ENCODE results near the gene MAD1L1.

MAD1L1 gene

GRCh38 chr7:1936531-1937251 lies 296.1 kb downstream of the MAD1L1 start:
- TF ChIP-seq, protein P1, sequence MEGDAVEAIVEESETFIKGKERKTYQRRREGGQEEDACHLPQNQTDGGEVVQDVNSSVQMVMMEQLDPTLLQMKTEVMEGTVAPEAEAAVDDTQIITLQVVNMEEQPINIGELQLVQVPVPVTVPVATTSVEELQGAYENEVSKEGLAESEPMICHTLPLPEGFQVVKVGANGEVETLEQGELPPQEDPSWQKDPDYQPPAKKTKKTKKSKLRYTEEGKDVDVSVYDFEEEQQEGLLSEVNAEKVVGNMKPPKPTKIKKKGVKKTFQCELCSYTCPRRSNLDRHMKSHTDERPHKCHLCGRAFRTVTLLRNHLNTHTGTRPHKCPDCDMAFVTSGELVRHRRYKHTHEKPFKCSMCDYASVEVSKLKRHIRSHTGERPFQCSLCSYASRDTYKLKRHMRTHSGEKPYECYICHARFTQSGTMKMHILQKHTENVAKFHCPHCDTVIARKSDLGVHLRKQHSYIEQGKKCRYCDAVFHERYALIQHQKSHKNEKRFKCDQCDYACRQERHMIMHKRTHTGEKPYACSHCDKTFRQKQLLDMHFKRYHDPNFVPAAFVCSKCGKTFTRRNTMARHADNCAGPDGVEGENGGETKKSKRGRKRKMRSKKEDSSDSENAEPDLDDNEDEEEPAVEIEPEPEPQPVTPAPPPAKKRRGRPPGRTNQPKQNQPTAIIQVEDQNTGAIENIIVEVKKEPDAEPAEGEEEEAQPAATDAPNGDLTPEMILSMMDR (IDR thresholded peaks at IDR 0.05; ENCODE audit: low read depth, low read length) = no peak
- DNase-seq (ENCODE audit: low read depth, low spot score) = no peak
- no peak overlapping the region for H3K4me3 ChIP-seq (ENCODE audit: low read depth, low read length)
- in situ Hi-C loops (cut with HindIII; ENCODE audit: low sequenced_read_pairs) = no loop called here

- in situ Hi-C loops (cut with HindIII; ENCODE audit: low sequenced_read_pairs) = no loop called here
- TF ChIP-seq, protein P1 (IDR thresholded peaks at IDR 0.05; ENCODE audit: low read depth, low read length) = no peak
- DNase-seq (ENCODE audit: low read depth, low spot score) = no peak
- H3K4me3 ChIP-seq (ENCODE audit: low read depth, low read length) = no peak overlapping the region
These were observed 296.8 kb downstream of the MAD1L1 start for GRCh38 chr7:1936006-1936310.

- TF ChIP-seq, protein P1 (IDR thresholded peaks at IDR 0.05; ENCODE audit: low read depth, low read length) = no peak
- no peak for DNase-seq (ENCODE audit: low read depth, low spot score)
- in situ Hi-C loops (cut with HindIII; ENCODE audit: low sequenced_read_pairs) = no loop called here
These were observed 297.4 kb downstream of the MAD1L1 start for GRCh38 chr7:1935176-1936005.

DNA sequence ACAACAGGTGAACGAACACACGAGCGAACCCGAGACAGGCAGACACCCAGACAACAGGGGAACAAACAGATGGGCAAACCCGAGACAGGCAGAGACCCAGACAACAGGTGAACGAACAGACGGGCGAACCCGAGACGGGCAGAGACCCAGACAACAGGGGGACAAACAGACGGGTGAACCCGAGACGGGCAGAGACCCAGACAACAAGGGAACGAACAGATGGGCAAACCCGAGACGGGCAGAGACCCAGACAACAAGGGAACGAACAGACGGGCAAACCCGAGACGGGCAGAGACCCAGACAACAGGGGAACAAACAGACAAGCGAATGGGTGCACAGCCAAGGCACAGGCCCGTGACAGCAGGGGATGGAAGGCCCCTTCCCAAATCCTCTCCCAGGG lies 298.0 kb downstream of the MAD1L1 start:
- no peak for DNase-seq (ENCODE audit: low read depth, low spot score)
- TF ChIP-seq, protein P1 (IDR thresholded peaks at IDR 0.05; ENCODE audit: low read depth, low read length) = no peak
- in situ Hi-C loops (cut with HindIII; ENCODE audit: low sequenced_read_pairs) = no loop called here
- H3K4me3 ChIP-seq (ENCODE audit: low read depth, low read length) = no peak overlapping the region

More at GRCh38 chr7:1935176-1936005, 297.4 kb downstream of the MAD1L1 start:
- no peak overlapping the region for H3K4me3 ChIP-seq (ENCODE audit: low read depth, low read length)

GRCh38 chr7:1934017-1934416 lies 298.7 kb downstream of the MAD1L1 start:
- no peak for DNase-seq (ENCODE audit: low read depth, low spot score)
- in situ Hi-C loops (cut with HindIII; ENCODE audit: low sequenced_read_pairs) = no loop called here
- H3K4me3 ChIP-seq (ENCODE audit: low read depth, low read length) = no peak overlapping the region
- TF ChIP-seq, protein P1 (IDR thresholded peaks at IDR 0.05; ENCODE audit: low read depth, low read length) = no peak

- DNase-seq (ENCODE audit: low read depth, low spot score) = no peak
- H3K4me3 ChIP-seq (ENCODE audit: low read depth, low read length) = no peak overlapping the region
- TF ChIP-seq, protein P1 (IDR thresholded peaks at IDR 0.05; ENCODE audit: low read depth, low read length) = no peak
- in situ Hi-C loops (cut with HindIII; ENCODE audit: low sequenced_read_pairs) = no loop called here
These were observed 299.5 kb downstream of the MAD1L1 start for GRCh38 chr7:1933066-1933750.
